ENCODE results near the gene MYO19. TPM values are rescaled to one million over a fixed set of nuclear protein-coding genes. Genes with fewer than 3 reads are reported as not detected.

Gene MYO19
- total RNA-seq, 1 experiment from 2014 or later: 167 TPM

DNA sequence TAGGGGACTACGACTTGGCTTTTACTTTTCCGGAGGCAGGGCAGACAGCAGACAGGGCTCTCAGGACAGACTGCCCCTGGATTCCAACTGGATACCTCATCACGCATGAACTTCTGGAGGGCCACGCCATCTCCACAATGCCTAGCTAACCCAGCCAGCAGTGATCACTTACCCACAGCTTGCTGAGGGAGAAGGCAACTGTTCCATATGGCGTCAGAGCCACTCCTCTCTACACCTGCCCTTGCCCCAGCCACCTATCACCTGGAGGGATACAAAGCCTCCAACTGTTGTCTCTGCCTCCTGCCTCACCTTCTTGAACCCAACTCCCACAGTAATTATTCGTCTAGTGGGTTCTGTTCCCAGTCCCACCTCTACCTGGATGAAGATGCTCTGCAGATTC is 8.8 kb downstream of the MYO19 start:
- ChIA-PET POLR2A (no interaction called here), RAD21 (ENCODE audit: low non-redundant PET in 1 of 2, low total read pairs in 2 of 2, uncharacterized antibody in 2 of 2, unreplicated experiment in 2 of 2) (no interaction called here), CTCF (no interaction called here)
- no peak overlapping the region for H3K4me2 ChIP-seq (ENCODE audit: low read length)
- H3K79me2 ChIP-seq (ENCODE audit: insufficient read depth, low read length): peaks cover 52% of the 10 kb centered on the region
- peaks cover 43 to 60% of the 10 kb centered on the region in 2 experiments; a peak in 3 of 4 replicates for H3K36me3 ChIP-seq (ENCODE audit: control insufficient read depth in 1 of 2, insufficient read depth in 2 of 2, low read length in 2 of 2)
- H3K9ac ChIP-seq (ENCODE audit: low read length): no peak overlapping the region
- no peaks in the 10 kb centered on the region for H3K27me3 ChIP-seq (ENCODE audit: insufficient read depth, low read length)
- intact Hi-C loops (cut with micrococcal nuclease): no loop called here
- peaks cover 0 to 9% of the 10 kb centered on the region in 2 experiments; a peak in 2 of 4 replicates for H3K4me1 ChIP-seq (ENCODE audit: control insufficient read depth in 1 of 2, insufficient read depth in 2 of 2, low read length in 2 of 2)
- H3K9me2 ChIP-seq (ENCODE audit: insufficient read depth): no peaks in the 10 kb centered on the region
- H4K20me1 ChIP-seq (ENCODE audit: insufficient read depth): peaks cover 2% of the 10 kb centered on the region; the same call in 1 of the 2 replicates
- ATAC-seq: no peak; the same call in 1 of the 2 replicates
- H3K4me3 ChIP-seq (replicated peaks in 1 of 2; ENCODE audit: low read depth in 1 of 2, low read length in 2 of 2): no peak overlapping the region
- H3K9me3 ChIP-seq (ENCODE audit: control insufficient read depth in 1 of 2, insufficient read depth in 1 of 2, low read depth in 1 of 2, low read length in 2 of 2): no peaks in the 10 kb centered on the region
- no peak for TF ChIP-seq EGR1 (IDR thresholded peaks at IDR 0.05; ENCODE audit: low read depth)
- TF ChIP-seq MAX (IDR thresholded peaks at IDR 0.05): no peak
- TF ChIP-seq SIN3A (IDR thresholded peaks at IDR 0.05; ENCODE audit: low read depth): no peak
- no peak for TF ChIP-seq TCF7L2 (IDR thresholded peaks at IDR 0.05; ENCODE audit: borderline replicate concordance, extremely low read depth, insufficient read depth, insufficient read length)
- TF ChIP-seq, protein P1, sequence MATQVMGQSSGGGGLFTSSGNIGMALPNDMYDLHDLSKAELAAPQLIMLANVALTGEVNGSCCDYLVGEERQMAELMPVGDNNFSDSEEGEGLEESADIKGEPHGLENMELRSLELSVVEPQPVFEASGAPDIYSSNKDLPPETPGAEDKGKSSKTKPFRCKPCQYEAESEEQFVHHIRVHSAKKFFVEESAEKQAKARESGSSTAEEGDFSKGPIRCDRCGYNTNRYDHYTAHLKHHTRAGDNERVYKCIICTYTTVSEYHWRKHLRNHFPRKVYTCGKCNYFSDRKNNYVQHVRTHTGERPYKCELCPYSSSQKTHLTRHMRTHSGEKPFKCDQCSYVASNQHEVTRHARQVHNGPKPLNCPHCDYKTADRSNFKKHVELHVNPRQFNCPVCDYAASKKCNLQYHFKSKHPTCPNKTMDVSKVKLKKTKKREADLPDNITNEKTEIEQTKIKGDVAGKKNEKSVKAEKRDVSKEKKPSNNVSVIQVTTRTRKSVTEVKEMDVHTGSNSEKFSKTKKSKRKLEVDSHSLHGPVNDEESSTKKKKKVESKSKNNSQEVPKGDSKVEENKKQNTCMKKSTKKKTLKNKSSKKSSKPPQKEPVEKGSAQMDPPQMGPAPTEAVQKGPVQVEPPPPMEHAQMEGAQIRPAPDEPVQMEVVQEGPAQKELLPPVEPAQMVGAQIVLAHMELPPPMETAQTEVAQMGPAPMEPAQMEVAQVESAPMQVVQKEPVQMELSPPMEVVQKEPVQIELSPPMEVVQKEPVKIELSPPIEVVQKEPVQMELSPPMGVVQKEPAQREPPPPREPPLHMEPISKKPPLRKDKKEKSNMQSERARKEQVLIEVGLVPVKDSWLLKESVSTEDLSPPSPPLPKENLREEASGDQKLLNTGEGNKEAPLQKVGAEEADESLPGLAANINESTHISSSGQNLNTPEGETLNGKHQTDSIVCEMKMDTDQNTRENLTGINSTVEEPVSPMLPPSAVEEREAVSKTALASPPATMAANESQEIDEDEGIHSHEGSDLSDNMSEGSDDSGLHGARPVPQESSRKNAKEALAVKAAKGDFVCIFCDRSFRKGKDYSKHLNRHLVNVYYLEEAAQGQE (IDR thresholded peaks at IDR 0.05; ENCODE audit: low read depth): no peak
- no peak for TF ChIP-seq ZNF274 (IDR thresholded peaks at IDR 0.05; ENCODE audit: low read depth, low read length)
- TF ChIP-seq ZFX (IDR thresholded peaks at IDR 0.05): no peak
- no peak for TF ChIP-seq CBX3 (IDR thresholded peaks at IDR 0.05; ENCODE audit: low read depth)
- no peak for TF ChIP-seq RAD21 (IDR thresholded peaks at IDR 0.05; ENCODE audit: low read depth)
- BruUV-seq (replicated peaks): no TSS peak
- no peak for DNase-seq (ENCODE audit: low read depth, low spot score)
- no peak overlapping the region for H3K27ac ChIP-seq (ENCODE audit: low read depth, low read length)
- no peak overlapping the region for H2AFZ ChIP-seq (ENCODE audit: low read depth, low read length, poor library complexity, severe bottlenecking)

All from HCT116 (cell line).